Measurements from ENCODE around the gene DENND5B. TPM values are rescaled to one million over a fixed set of nuclear protein-coding genes. Genes with fewer than 3 reads are reported as not detected.

Gene DENND5B
- total RNA-seq, 1 donor from 2014 or later, result 20.0 TPM

- Mint-ChIP-seq H3K27me3 (ENCODE audit: unreplicated experiment) (peaks cover 15% of the 10 kb centered on the region), H3K27ac (ENCODE audit: unreplicated experiment) (no peak overlapping the region), H3K36me3 (ENCODE audit: low read depth, unreplicated experiment) (peaks cover 12% of the 10 kb centered on the region), H3K9me3 (ENCODE audit: unreplicated experiment) (no peaks in the 10 kb centered on the region), H3K4me1 (ENCODE audit: unreplicated experiment) (peaks cover 12% of the 10 kb centered on the region), H3K4me3 (ENCODE audit: unreplicated experiment) (no peak overlapping the region)
- TF ChIP-seq CTCF (IDR thresholded peaks at IDR 0.05; ENCODE audit: unreplicated experiment), result no peak
- DNase-seq (ENCODE audit: low spot score), result no peak
These were observed 4.2 kb downstream of the DENND5B start for GRCh38 chr12:31586728-31587127.

- Mint-ChIP-seq H3K27me3 (ENCODE audit: unreplicated experiment) (peaks cover 11% of the 10 kb centered on the region), H3K9me3 (ENCODE audit: unreplicated experiment) (no peaks in the 10 kb centered on the region), H3K4me1 (ENCODE audit: unreplicated experiment) (peaks cover 8% of the 10 kb centered on the region), H3K4me3 (ENCODE audit: unreplicated experiment) (no peak overlapping the region), H3K36me3 (ENCODE audit: low read depth, unreplicated experiment) (peaks cover 7% of the 10 kb centered on the region), H3K27ac (ENCODE audit: unreplicated experiment) (no peak overlapping the region)
- no peak for TF ChIP-seq CTCF (IDR thresholded peaks at IDR 0.05; ENCODE audit: unreplicated experiment)
- no peak for DNase-seq (ENCODE audit: low spot score)
These were observed 5.0 kb downstream of the DENND5B start for GRCh38 chr12:31585895-31586294.

- no peak for DNase-seq (ENCODE audit: low spot score)
- Mint-ChIP-seq H3K27ac (ENCODE audit: unreplicated experiment) (no peak overlapping the region), H3K9me3 (ENCODE audit: unreplicated experiment) (no peaks in the 10 kb centered on the region), H3K36me3 (ENCODE audit: low read depth, unreplicated experiment) (peaks cover 7% of the 10 kb centered on the region), H3K4me1 (ENCODE audit: unreplicated experiment) (peaks cover 8% of the 10 kb centered on the region), H3K4me3 (ENCODE audit: unreplicated experiment) (no peak overlapping the region), H3K27me3 (ENCODE audit: unreplicated experiment) (peaks cover 11% of the 10 kb centered on the region)
- no peak for TF ChIP-seq CTCF (IDR thresholded peaks at IDR 0.05; ENCODE audit: unreplicated experiment)
These were observed 5.7 kb downstream of the DENND5B start for GRCh38 chr12:31585271-31585670.

- DNase-seq (ENCODE audit: low spot score), result no peak
- TF ChIP-seq CTCF (IDR thresholded peaks at IDR 0.05; ENCODE audit: unreplicated experiment), result no peak
- Mint-ChIP-seq H3K4me1 (ENCODE audit: unreplicated experiment) (peaks cover 8% of the 10 kb centered on the region), H3K27me3 (ENCODE audit: unreplicated experiment) (peaks cover 11% of the 10 kb centered on the region), H3K27ac (ENCODE audit: unreplicated experiment) (no peak overlapping the region), H3K9me3 (ENCODE audit: unreplicated experiment) (no peaks in the 10 kb centered on the region), H3K4me3 (ENCODE audit: unreplicated experiment) (no peak overlapping the region), H3K36me3 (ENCODE audit: low read depth, unreplicated experiment) (peaks cover 7% of the 10 kb centered on the region)
These were observed 6.2 kb downstream of the DENND5B start for GRCh38 chr12:31584782-31585181.

GRCh38 chr12:31583878-31584277 lies 7.1 kb downstream of the DENND5B start:
- Mint-ChIP-seq H3K27me3 (ENCODE audit: unreplicated experiment) (peaks cover 6% of the 10 kb centered on the region), H3K36me3 (ENCODE audit: low read depth, unreplicated experiment) (no peaks in the 10 kb centered on the region), H3K9me3 (ENCODE audit: unreplicated experiment) (no peaks in the 10 kb centered on the region), H3K4me1 (ENCODE audit: unreplicated experiment) (no peaks in the 10 kb centered on the region), H3K27ac (ENCODE audit: unreplicated experiment) (no peak overlapping the region), H3K4me3 (ENCODE audit: unreplicated experiment) (no peak overlapping the region)
- TF ChIP-seq CTCF (IDR thresholded peaks at IDR 0.05; ENCODE audit: unreplicated experiment), result no peak
- no peak for DNase-seq (ENCODE audit: low spot score)

Measured in endothelial cell (in vitro differentiated cells).